CD4-positive, CD25-positive, alpha-beta regulatory T cell (primary cell): ENCODE results near the gene AMBP. TPM values are rescaled to one million over a fixed set of nuclear protein-coding genes. Genes with fewer than 3 reads are reported as not detected.

ENCODE experiments used
- ATAC-seq, 2 donors: fragments of 150-1000 bp; cut with Tn5 transposase; one replicate each; pipeline ENCODE4 v1.10.0; 2021; ENCODE audit warnings: low read depth in 2 of 2, moderate number of reproducible peaks in 2 of 2, moderate library complexity in 1 of 2
- DNase-seq, 3 donors: peaks; one replicate each; pipeline versions ENCODE4 v3.0.0 to v3.0.0-alpha.2; 2012 to 2022; ENCODE audit warnings: mixed read lengths in 1 of 3
- H3K27ac ChIP-seq: one replicate; pipeline ENCODE4 v1.7.0; 2013; ENCODE audit warnings: mild to moderate bottlenecking, low read length; ENCODE audit not compliant: insufficient read depth, poor library complexity, severe bottlenecking
- H3K27me3 ChIP-seq: one replicate; pipeline ENCODE4 v1.7.0; 2013; ENCODE audit warnings: low read length; ENCODE audit not compliant: control insufficient read depth, insufficient read depth
- H3K36me3 ChIP-seq: one replicate; pipeline ENCODE4 v1.7.0; 2013; ENCODE audit warnings: mild to moderate bottlenecking, low read length, moderate library complexity; ENCODE audit not compliant: control insufficient read depth, insufficient read depth
- H3K4me1 ChIP-seq: 2 replicates; pipeline ENCODE4 v1.7.0; 2013; ENCODE audit warnings: mild to moderate bottlenecking, low read length; ENCODE audit not compliant: insufficient read depth, control insufficient read depth, poor library complexity, severe bottlenecking
- H3K4me3 ChIP-seq: one replicate; pipeline ENCODE4 v1.7.0; 2013; ENCODE audit warnings: low read depth, mild to moderate bottlenecking, low read length, moderate library complexity
- H3K9me3 ChIP-seq, 2 experiments: 1 replicate in 1 of 2; 2 replicates in 1 of 2; pipeline ENCODE4 v1.7.0; 2013; ENCODE audit warnings: low read length in 2 of 2, mild to moderate bottlenecking in 1 of 2, moderate library complexity in 1 of 2; ENCODE audit not compliant: control insufficient read depth in 2 of 2
- H3K27ac Mint-ChIP-seq, 3 donors: one replicate each; pipeline ENCODE4 v1.8.0; 2020 to 2022; ENCODE audit warnings: mild to moderate bottlenecking in 3 of 3, mixed read lengths in 3 of 3, moderate library complexity in 2 of 3
- H3K27me3 Mint-ChIP-seq: one replicate; pipeline ENCODE4 v1.8.0; 2022; ENCODE audit warnings: mild to moderate bottlenecking, mixed read lengths
- H3K36me3 Mint-ChIP-seq: one replicate; pipeline ENCODE4 v1.8.0; 2020; ENCODE audit warnings: mixed read lengths
- H3K4me1 Mint-ChIP-seq, 4 donors: one replicate each; pipeline ENCODE4 v1.8.0; 2020 to 2022; ENCODE audit warnings: mixed read lengths in 4 of 4, mild to moderate bottlenecking in 1 of 4
- H3K4me3 Mint-ChIP-seq, 4 donors: one replicate each; pipeline ENCODE4 v1.8.0; 2020 to 2022; ENCODE audit warnings: mild to moderate bottlenecking in 4 of 4, mixed read lengths in 4 of 4, moderate library complexity in 3 of 4
- H3K9me3 Mint-ChIP-seq, 7 donors: one replicate each; pipeline ENCODE4 v1.8.0; 2020 to 2022; ENCODE audit warnings: mixed read lengths in 7 of 7, mild to moderate bottlenecking in 3 of 7, moderate library complexity in 2 of 7
- polyA plus RNA-seq, 4 donors: library from polyadenylated mRNA; unstranded; fragments of 300-500 nt; fragmentation: Illumina TruSeq; gene quantifications; one replicate each; pipeline ENCODE4 v1.2.3, GENCODE V29; 2021
- total RNA-seq: library from RNA; stranded (reverse); gene quantifications from one replicate; pipeline ENCODE4 v1.2.3, GENCODE V29; 2022

AMBP gene
- total and polyA plus RNA-seq, 5 donors from 2014 or later: not detected

GRCh38 chr9:114116126-114116747 is 38.1 kb upstream of the AMBP start:
- no peak overlapping the region for H3K4me3 Mint-ChIP-seq
- H3K9me3 ChIP-seq: no peaks in the 10 kb centered on the region
- H3K27me3 Mint-ChIP-seq: peaks cover 30% of the 10 kb centered on the region
- no peak overlapping the region for H3K27ac Mint-ChIP-seq
- H3K36me3 ChIP-seq: no peaks in the 10 kb centered on the region
- DNase-seq: no peak
- H3K4me1 Mint-ChIP-seq: no peaks in the 10 kb centered on the region
- H3K36me3 Mint-ChIP-seq: no peaks in the 10 kb centered on the region
- ATAC-seq: no peak
- no peak overlapping the region for H3K4me3 ChIP-seq
- H3K27me3 ChIP-seq: no peaks in the 10 kb centered on the region
- H3K4me1 ChIP-seq: no peaks in the 10 kb centered on the region
- no peak overlapping the region for H3K27ac ChIP-seq
- peaks cover 0 to 2% (median 0%) of the 10 kb centered on the region in 7 donors for H3K9me3 Mint-ChIP-seq

DNA sequence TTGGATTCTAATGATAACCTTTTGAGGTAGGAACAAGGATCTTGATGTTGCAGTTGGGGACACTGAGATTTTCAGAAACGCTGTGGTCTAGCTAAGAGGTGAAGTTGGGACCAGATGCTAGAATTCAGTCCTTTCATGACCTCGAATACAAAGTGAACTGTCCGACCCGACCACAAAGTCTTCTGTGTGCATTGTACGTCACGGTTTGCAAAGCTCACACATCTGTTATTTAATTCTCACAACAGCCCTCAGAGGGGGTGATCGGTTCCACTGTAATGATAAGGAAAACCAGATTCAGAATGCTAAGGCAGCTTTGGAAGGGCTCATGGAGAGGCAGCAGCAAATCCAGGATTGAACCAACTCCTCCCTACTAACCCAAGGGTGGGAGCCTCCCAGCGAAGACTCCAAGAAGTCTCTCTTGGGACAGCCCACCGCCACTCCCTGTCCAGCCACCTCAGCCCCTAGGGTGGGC is 37.6 kb upstream of the AMBP start:
- no peak overlapping the region for H3K27ac Mint-ChIP-seq
- H3K27me3 Mint-ChIP-seq: peaks cover 30% of the 10 kb centered on the region
- H3K4me1 Mint-ChIP-seq: no peaks in the 10 kb centered on the region
- no peaks in the 10 kb centered on the region for H3K9me3 ChIP-seq
- H3K36me3 Mint-ChIP-seq: no peaks in the 10 kb centered on the region
- H3K36me3 ChIP-seq: no peaks in the 10 kb centered on the region
- no peak for ATAC-seq
- H3K27ac ChIP-seq: no peak overlapping the region
- no peaks in the 10 kb centered on the region for H3K4me1 ChIP-seq
- H3K4me3 Mint-ChIP-seq: no peak overlapping the region
- H3K4me3 ChIP-seq: no peak overlapping the region
- H3K27me3 ChIP-seq: no peaks in the 10 kb centered on the region
- no peak for DNase-seq
- H3K9me3 Mint-ChIP-seq: peaks cover 0 to 2% (median 0%) of the 10 kb centered on the region in 7 donors

- Mint-ChIP-seq H3K27me3 (peaks cover 37% of the 10 kb centered on the region), H3K27ac (no peak overlapping the region), H3K9me3 (peaks cover 0 to 2% (median 0%) of the 10 kb centered on the region in 7 donors), H3K4me1 (no peaks in the 10 kb centered on the region), H3K36me3 (no peaks in the 10 kb centered on the region), H3K4me3 (no peak overlapping the region)
- Histone ChIP-seq H3K4me1 (no peaks in the 10 kb centered on the region), H3K27me3 (no peaks in the 10 kb centered on the region), H3K9me3 (no peaks in the 10 kb centered on the region), H3K36me3 (no peaks in the 10 kb centered on the region), H3K27ac (no peak overlapping the region), H3K4me3 (no peak overlapping the region)
- ATAC-seq (no peak), DNase-seq (no peak)
These were observed 36.3 kb upstream of the AMBP start for GRCh38 chr9:114114364-114114763.

DNA sequence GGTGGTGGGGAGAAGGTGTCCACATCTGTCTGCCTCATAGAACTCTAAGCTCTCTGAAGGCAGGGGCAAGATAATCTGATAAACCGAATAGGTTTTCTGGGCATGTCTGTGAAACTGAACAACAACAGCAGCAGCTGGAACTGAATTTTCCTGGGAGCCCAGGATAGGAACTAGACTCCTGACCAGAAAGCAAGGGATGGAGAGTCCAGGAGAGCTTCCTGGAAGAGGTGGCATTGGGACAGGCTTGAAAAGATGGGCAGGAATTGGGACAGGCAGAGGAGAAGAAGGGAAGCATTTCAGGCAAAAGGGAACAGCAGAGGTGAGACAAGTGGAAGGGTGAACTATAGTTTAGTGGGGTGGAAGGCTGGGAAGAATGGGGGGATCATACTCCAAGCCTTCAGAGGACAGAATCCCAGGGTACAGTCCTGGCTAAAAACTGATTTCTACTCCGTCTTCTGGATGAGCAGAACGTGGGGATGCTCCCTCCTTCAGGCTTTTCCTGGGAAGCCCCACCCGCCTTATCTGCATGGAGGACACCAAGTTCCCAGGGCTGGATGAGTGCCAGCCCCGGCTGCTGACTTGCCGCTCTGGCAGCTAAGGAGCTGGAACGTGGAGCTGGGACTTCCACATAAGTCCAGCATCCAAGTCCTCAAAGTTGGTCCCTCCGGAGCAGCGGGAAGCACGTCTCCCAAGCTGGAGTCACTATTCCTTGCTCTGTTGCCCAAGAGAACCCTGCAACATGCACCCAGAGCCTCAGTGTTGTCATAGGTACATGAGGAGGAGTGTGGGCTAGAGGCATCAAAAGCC is 34.9 kb upstream of the AMBP start:
- no peak overlapping the region for H3K4me3 ChIP-seq
- H3K27me3 ChIP-seq: no peaks in the 10 kb centered on the region
- H3K9me3 Mint-ChIP-seq: peaks cover 0 to 2% (median 0%) of the 10 kb centered on the region in 7 donors
- H3K27me3 Mint-ChIP-seq: peaks cover 29% of the 10 kb centered on the region
- H3K4me1 Mint-ChIP-seq: no peaks in the 10 kb centered on the region
- H3K4me3 Mint-ChIP-seq: no peak overlapping the region
- H3K4me1 ChIP-seq: no peaks in the 10 kb centered on the region
- no peaks in the 10 kb centered on the region for H3K36me3 ChIP-seq
- no peak overlapping the region for H3K27ac ChIP-seq
- no peaks in the 10 kb centered on the region for H3K36me3 Mint-ChIP-seq
- no peaks in the 10 kb centered on the region for H3K9me3 ChIP-seq
- no peak for DNase-seq
- peak overlapping the region in 1 of 3 donors; percentile 62 for H3K27ac Mint-ChIP-seq
- ATAC-seq: no peak

- no peaks in the 10 kb centered on the region for H3K4me1 ChIP-seq
- peak overlapping the region in 1 of 3 donors; percentile 62 for H3K27ac Mint-ChIP-seq
- H3K36me3 Mint-ChIP-seq: no peaks in the 10 kb centered on the region
- no peak for ATAC-seq
- no peaks in the 10 kb centered on the region for H3K27me3 ChIP-seq
- no peaks in the 10 kb centered on the region for H3K9me3 ChIP-seq
- peaks cover 26% of the 10 kb centered on the region for H3K27me3 Mint-ChIP-seq
- H3K4me3 ChIP-seq: no peak overlapping the region
- no peak for DNase-seq
- no peaks in the 10 kb centered on the region for H3K36me3 ChIP-seq
- no peak overlapping the region for H3K4me3 Mint-ChIP-seq
- H3K4me1 Mint-ChIP-seq: no peaks in the 10 kb centered on the region
- H3K9me3 Mint-ChIP-seq: peaks cover 0 to 2% (median 0%) of the 10 kb centered on the region in 7 donors
- no peak overlapping the region for H3K27ac ChIP-seq
These were observed 34.2 kb upstream of the AMBP start for GRCh38 chr9:114112325-114112724.

- no peak for ATAC-seq
These were observed 32.1 kb upstream of the AMBP start for GRCh38 chr9:114110180-114110579.

DNA sequence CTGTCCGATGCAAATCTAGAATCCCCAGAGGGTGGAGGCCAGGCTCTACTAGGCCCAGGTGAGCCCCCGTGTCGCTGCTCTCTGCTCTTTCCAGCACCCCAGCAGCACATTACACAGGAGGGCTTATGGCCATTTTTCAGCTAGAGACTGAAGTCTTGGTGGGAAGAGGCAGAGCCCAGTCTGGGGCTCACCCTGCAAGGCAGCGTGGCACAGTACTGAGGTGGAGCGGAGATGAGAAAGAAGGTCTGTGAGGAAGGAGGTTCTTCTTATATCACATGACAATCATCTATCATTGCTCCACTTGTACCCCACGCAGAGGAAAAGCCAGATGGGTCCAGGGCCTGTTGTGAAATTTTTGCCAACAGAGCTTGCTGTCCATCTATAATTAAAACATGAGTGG is 31.0 kb upstream of the AMBP start:
- Histone ChIP-seq H3K36me3 (no peaks in the 10 kb centered on the region), H3K4me3 (no peak overlapping the region), H3K9me3 (no peaks in the 10 kb centered on the region), H3K27me3 (no peaks in the 10 kb centered on the region), H3K4me1 (no peaks in the 10 kb centered on the region), H3K27ac (no peak overlapping the region)
- H3K4me1 Mint-ChIP-seq: no peaks in the 10 kb centered on the region
- H3K27me3 Mint-ChIP-seq: peaks cover 17% of the 10 kb centered on the region
- no peak for ATAC-seq
- H3K27ac Mint-ChIP-seq: no peak overlapping the region
- no peaks in the 10 kb centered on the region for H3K36me3 Mint-ChIP-seq
- H3K9me3 Mint-ChIP-seq: peaks cover 0 to 4% (median 0%) of the 10 kb centered on the region in 7 donors
- H3K4me3 Mint-ChIP-seq: no peak overlapping the region
- no peak for DNase-seq

More at GRCh38 chr9:114110180-114110579, 32.1 kb upstream of the AMBP start:
- H3K27ac ChIP-seq: no peak overlapping the region
- Mint-ChIP-seq H3K27ac (no peak overlapping the region), H3K27me3 (peaks cover 22% of the 10 kb centered on the region), H3K4me3 (no peak overlapping the region), H3K9me3 (peaks cover 0 to 4% (median 0%) of the 10 kb centered on the region in 7 donors), H3K4me1 (no peaks in the 10 kb centered on the region), H3K36me3 (no peaks in the 10 kb centered on the region)
- H3K27me3 ChIP-seq: no peaks in the 10 kb centered on the region
- no peaks in the 10 kb centered on the region for H3K36me3 ChIP-seq
- no peaks in the 10 kb centered on the region for H3K9me3 ChIP-seq
- H3K4me3 ChIP-seq: no peak overlapping the region
- no peak for DNase-seq
- H3K4me1 ChIP-seq: no peaks in the 10 kb centered on the region
